ENCODE results near the gene TREM1.

Gene TREM1

GRCh38 chr6:41286544-41287346 is at the start of gene TREM1:
Gene TREM1, minus strand, starts transcription at chr6:41286682. Its CDS starts 27 bp downstream, at chr6:41286655.
- no peak for DNase-seq (ENCODE audit: low read depth in 2 of 2)

DNA sequence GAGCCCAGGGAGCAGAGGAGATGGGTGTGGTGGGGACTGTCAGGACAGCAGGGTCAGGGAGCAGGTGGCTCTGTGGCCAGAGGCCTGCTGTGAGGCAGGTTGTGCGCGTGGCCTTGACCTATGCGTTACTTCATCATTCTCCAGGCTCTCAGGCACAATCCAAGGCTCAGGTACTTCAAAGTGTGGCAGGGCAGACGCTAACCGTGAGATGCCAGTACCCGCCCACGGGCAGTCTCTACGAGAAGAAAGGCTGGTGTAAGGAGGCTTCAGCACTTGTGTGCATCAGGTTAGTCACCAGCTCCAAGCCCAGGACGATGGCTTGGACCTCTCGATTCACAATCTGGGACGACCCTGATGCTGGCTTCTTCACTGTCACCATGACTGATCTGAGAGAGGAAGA is 49.5 kb upstream of the TREM1 start:
- DNase-seq (ENCODE audit: low read depth in 2 of 2), result no peak

- DNase-seq (ENCODE audit: low read depth in 2 of 2), result no peak
These were observed 48.8 kb upstream of the TREM1 start, which contains the start of gene NCR2 for GRCh38 chr6:41335296-41335695. Gene NCR2, plus strand, starts transcription at chr6:41335608. Its CDS starts 269 bp downstream, at chr6:41335877.

- DNase-seq (ENCODE audit: low read depth in 2 of 2), result no peak
These were observed 48.1 kb upstream of the TREM1 start for GRCh38 chr6:41334482-41335040.

GRCh38 chr6:41332842-41333736 is 46.6 kb upstream of the TREM1 start:
- no peak for DNase-seq (ENCODE audit: low read depth in 2 of 2)

GRCh38 chr6:41332241-41332640 is 45.8 kb upstream of the TREM1 start:
- no peak for DNase-seq (ENCODE audit: low read depth in 2 of 2)

DNA sequence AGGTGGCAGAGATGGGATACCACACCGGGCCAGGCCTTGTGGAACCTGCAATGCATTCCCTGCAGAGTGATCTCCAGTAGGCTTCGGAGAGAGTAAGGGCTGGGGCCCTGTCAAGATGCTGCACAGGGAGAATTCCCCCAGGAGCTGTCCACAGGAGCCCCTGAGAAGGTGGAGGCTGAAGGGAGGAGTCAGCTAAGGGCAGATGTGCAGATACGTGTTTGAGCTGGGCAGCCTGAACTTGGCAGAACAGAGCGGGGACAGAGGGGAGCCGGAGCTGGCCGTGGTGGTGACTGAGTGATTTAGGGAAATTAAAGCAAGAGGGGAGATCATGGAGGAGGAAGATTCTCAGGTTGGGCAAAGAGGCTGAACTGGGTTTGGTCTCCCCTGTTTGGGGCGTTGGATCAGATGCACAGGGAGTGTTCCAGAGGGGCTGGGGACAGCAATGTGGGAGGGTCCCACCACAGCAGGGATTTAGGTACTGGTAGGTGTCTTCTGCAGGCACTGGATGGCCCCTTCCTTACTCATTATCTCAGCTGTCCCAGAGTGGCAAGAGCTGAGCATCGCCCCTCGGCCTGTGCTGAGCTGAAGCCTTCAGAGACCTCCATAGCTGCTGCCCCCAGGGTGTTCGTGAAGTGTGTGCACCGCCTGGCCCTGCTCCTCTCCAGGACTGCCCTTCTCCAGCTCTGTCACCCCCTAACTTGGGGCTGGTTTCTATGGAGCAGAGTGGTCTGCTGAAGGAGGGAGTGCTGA is 45.1 kb upstream of the TREM1 start:
- no peak for DNase-seq (ENCODE audit: low read depth in 2 of 2)

GRCh38 chr6:41327177-41327576 is 40.7 kb upstream of the TREM1 start:
- DNase-seq (ENCODE audit: low read depth in 2 of 2), result no peak

DNA sequence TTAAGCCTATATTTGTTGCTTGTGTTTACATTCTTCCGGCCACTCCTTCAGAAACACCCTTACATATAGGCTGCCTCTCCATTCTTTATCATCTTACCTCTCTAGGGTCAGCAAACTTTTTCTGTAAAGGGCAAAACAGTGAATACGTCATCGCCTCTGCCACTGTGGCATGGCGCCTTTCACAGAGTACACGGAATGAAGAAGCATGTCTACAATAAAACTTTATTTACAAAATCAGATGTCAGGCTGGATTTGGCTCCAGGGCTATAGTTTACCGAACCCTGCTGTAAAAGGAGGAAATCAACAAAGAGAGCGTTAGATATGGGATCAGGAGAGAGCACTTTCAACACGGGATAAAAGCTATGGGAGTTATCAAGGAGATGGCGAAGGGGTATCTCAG is 39.6 kb upstream of the TREM1 start:
- no peak for DNase-seq (ENCODE audit: low read depth in 2 of 2)

DNA sequence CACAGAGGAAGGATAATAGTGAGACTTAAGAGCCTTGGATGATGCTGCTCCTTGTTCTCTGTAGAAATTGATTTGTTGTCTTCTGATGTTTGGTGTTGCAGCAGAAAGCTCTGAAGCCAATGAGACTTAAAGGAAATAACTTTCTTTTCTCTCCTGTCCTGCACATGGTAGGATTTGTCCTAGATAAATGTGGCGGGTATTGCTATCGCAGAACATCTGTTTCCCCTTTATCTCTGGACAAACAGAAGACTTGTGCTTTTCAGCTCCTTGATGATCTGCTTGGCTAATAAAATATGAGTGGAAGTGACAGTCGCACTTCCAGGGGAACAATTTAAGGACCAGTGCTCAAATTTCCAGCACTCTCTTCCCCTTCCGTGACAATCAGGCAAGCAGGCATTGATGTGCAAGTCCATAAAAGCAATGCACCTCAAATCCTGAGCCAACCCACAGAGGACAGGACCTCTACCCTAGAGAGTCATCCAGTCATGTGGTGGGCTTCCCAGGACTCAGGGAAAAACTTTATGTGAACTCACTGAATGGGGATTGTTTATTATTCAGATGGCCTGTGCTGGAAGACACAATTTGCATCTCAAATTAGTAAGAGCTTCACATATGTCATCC is 39.1 kb upstream of the TREM1 start:
- DNase-seq (ENCODE audit: low read depth in 2 of 2), result no peak

DNA sequence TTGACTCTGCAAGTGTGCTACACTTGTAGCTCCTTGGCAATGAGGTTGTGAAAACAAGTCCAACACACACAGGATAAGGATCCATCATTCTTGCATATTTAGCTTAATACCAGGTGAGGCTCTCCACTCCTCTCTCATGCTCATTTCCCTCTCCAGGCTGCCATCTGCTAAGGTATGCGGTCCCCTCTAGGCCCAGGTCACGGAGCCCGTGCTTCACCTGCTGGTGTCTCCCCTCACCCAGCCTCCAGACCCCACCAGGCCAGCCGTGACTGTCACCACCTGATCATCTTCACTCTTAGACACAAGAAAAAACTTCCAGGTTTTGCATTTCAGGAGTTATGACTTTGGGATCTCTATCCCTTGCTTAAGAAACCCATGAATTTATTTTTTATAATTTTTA is 34.7 kb upstream of the TREM1 start:
- DNase-seq (ENCODE audit: low read depth in 2 of 2), result no peak

DNA sequence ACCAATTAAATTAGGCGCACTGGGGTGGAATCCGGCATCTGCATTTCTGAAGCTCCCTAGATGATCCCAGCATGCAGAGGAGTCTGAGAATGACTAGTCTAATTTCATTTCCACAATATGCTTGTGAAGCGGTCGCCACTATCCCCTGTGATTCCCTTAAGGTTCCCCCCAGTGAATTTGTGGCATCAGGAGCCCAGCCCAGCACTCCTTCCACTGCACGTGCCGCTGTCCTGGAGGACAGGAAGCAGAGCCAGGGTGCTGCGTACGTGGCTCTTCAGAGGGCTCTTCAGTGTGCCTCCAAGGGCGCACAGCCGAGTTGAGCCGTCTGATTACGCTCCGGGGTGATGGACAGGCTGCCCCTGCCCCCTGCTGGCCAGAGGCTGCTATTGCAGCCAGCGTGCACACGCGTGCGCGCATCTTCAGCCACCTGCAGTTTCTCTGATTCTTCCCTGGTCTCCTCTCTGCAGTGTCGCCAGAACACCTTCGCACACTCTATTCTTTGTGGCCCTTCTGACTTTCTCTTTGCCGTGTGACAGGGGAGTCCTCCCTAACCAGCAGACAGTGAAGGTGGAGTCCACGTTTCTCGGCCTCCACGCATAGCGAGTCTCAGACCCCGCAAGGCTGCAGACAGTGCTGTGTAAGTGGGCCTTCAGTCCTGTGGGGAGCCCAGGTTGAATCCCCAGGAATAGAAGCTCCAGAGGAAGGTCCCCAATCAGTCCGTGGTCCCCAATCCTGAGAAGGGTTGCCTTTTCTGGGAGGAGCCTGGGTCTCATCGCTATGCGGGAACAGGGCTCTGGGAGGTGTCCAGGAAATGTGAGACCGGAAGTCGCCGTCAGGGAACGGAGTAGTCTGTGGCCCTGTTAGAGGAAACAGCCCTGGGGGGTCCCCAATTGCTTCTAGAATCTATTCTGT is 32.4 kb upstream of the TREM1 start:
- DNase-seq (ENCODE audit: low read depth in 2 of 2), result peak; percentile 72 to 74

GRCh38 chr6:41318261-41318653 is 31.8 kb upstream of the TREM1 start:
- no peak for DNase-seq (ENCODE audit: low read depth in 2 of 2)

GRCh38 chr6:41315943-41316620 is 29.6 kb upstream of the TREM1 start:
- no peak for DNase-seq (ENCODE audit: low read depth in 2 of 2)

- no peak for DNase-seq (ENCODE audit: low read depth in 2 of 2)
These were observed 28.7 kb upstream of the TREM1 start for GRCh38 chr6:41315203-41315602.

- no peak for DNase-seq (ENCODE audit: low read depth in 2 of 2)
These were observed 19.8 kb upstream of the TREM1 start for GRCh38 chr6:41306187-41306854.

DNA sequence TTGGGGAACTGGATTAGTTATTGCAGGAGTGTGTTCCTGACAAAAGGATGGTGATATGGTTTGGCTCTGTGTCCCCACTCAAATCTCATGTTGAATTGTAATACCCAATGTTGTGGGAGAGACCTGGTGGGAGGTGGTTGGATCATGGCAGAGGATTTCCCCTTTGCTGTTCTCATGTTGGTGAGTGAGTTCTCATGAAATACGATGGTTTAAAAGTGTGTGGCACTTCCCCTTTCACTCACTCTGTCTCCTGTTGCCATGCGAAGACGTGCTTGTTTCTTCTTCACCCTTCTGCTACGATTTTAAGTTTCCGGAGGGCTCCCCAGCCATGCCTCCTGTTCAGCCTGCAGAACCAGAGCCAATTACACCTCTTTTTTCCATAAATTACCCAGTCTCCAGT is 16.2 kb upstream of the TREM1 start:
- no peak for DNase-seq (ENCODE audit: low read depth in 2 of 2)

GRCh38 chr6:41298785-41299502 is 12.5 kb upstream of the TREM1 start:
- no peak for DNase-seq (ENCODE audit: low read depth in 2 of 2)

Measured in stimulated activated CD8-positive, alpha-beta memory T cell treated with anti-CD3 and anti-CD28 coated beads, Interleukin-15, amount 100 ng/mL, for 48 hours (primary cell).